Stimulated activated CD4-positive, alpha-beta T cell treated with anti-CD3 and anti-CD28 coated beads, Interleukin-2, amount 100 ng/mL, for 48 hours (primary cell): Measurements from ENCODE around the gene FUT1.

ENCODE experiments used
- DNase-seq, 2 donors: peaks; one replicate each; pipeline ENCODE4 v3.0.0-alpha.2; 2020

FUT1 gene

DNA sequence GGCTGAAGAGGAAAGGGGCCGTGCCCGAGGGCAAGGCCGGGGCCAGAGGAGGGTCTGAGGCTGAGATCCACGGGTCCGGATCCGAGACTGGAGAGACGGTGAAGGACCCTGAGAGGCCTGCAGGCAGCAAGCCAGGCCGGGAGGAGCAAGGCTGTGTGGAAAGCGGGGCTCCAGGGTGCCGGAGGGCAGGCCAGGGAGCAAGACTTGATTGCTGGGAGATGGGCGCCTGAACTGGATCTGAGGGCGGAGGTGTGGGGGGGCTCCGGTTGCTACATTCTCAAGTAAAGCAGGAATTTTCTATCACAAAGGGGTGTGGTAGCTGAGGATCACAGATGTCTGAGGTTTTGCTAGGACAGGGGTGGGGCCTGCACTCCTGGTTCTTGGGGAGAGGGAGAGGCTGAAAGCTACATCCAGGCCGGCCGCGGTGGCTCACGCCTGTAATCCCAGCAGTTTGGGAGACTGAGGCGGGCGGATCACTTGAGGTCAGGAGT lies 36.7 kb downstream of the FUT1 start:
- no peak for DNase-seq

DNA sequence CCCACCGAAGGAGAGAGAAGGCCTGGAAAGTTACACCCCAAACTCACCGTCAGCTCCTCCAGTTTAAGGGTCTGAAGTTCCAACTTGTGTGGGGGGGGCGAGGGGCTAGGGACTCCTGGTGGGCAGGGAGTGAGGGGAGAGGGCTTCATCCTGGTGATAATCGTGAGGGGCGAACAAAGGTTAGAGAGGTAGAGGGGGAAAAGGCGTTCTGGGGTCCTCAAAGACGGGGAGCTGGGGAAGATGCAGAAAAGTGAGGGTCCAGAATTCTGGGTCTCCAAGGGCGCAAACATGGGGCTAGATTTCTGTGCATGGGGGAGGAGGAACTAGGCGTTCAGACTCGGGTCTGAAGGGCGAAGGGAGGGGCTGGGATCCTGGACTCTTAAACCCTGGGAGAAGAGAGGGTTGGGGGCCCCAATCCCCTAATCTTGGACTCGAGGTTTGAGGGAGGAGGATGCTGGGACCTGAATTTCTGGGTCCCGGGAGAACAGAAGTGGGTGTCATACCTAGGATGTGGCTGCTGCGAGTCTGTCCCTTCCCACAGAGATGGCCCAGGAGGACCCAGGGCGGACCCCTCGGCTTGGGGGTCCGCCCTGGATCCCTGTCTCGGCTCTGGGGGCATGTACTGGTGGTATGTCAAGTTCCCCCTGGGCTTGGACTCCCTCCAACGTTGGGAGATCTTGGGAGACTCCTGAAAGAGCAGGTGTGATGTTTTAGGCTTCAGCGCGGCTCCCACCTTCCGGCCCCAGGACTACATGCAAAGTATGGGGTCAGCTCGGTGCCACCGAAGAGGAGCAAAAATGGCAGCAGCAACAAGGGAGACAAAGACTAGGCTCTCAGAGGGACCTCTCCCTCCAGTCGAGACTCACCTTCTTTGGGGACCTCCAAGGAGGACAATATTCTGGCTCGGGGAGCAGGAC lies 37.4 kb downstream of the FUT1 start:
- DNase-seq = no peak

DNA sequence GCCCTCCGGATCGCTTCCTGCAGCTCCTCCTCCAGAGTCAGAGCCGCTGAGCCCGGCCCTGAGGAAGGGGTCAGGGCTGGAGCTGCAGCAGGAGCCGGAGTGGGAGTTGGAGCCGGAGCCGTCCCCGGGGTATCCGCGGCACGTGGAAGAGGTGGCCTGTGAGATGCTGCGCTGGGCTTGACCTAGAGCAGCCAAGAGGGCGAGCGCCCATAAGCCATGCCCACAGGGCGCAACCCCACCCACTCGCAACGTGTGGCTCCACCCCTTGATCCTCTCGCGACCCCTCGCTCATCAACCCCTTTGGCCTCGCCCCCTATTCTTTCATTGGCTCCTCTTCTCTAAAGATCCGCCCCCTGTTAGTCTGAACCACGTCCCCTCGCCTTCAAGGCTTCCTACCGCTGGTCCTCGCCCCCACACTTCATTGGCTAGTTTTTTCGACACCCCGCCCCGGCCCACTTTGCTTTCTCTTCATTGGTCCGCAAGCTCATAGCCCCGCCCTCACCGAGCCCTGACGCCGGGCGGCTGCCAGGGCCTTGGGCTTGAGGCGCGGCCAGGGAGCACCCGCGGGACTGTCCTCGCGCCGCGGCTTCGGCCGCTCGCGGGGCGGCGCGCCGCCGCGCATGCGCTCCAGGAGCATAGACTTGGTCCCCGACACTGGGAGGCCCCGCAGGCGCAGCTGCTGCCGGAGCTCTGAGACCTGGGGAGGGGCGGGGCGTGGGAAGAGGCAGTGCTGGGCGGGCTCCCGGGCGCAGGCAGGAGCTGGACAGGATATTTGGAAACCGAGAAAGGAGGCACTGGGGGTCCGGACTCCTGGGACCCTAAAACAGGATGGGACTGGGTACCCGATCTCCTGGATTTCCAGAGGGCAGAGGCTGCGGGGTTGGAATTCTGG lies 38.3 kb downstream of the FUT1 start:
- peak; percentile 95 for DNase-seq

DNA sequence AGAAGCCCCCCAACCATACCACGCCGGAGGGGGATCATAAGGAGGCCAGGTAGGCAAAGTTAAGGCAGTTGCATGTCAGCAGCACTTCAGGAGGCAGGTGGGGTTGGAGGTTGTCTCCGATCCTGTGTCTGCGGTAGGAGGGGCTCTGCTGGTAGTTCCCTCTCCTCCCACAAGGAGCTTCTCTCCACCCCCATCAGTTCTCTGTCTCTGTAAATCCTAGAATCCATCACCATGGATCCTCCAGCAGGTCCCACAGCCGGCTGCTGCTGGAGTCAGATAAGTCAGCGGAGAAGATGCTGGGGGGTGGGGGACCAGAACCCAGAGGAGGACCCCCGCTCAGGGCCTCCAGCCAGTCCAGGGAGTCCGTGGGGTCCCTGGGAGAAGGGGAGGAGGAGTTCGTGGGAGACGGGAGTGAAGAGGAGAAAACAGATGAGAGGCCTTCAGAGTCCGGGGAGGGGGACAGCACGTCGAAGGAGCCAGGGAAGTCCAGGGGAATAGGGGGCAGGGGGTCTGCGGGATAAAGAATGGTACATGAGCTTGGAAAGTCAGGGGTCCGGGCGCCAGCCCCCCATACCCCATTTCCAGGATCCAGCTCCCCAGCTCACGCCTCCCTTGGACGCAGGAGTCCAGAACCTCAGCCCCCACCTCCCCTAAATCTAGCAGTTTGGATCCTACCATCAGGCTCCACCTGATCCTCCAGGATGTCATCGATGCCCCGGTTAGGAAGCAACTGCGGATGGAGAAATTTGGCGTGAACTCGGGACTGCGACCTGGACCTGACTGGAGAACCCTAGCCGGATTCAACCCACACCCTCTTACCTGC lies 39.2 kb downstream of the FUT1 start:
- no peak for DNase-seq

DNA sequence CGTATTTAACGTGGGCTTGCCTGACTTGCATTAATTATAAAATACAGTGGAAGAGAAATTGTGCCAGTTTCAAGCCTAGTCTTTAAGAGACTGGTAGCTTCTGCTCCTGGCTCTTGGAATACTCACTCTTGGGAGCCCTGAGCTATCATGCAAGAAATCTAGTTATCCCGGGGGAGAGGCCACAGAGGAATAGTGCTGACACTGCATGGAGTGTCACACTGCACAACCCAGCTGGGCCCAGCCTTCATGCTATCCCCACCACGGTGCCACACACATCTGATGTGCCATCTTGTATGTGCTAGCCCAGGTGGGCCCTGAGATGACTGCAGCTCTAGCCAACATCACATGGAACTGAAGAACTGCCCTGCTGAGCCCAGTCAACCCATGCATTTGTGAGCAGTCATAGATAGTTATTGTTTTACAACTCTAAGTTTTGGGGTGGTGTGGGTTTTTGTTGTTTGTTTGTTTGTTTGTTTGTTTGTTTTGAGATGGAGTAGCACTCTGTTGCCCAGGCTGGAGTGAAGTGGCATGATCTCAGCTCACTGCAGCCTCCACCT lies 41.3 kb downstream of the FUT1 start:
- no peak for DNase-seq

DNA sequence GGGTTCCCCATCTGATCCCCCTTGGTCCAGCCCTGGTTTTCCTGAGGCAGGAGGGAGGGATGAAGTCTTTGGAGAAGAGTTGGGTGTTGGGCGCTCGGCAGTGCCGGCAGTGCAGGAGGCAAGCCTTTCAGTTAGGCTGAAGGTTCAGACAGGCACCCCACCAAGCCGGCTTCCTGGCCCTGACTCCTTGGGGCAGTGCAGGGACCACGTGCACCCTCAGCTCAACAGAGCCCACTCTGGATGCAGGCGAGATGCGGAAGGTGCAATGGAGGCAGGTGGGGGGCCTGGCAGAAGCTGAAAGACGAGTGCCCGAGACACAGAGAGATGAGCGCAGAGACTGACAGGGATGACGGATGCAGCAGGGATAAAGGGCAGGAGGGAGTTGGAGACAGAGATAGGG lies 44.0 kb downstream of the FUT1 start:
- no peak for DNase-seq

DNA sequence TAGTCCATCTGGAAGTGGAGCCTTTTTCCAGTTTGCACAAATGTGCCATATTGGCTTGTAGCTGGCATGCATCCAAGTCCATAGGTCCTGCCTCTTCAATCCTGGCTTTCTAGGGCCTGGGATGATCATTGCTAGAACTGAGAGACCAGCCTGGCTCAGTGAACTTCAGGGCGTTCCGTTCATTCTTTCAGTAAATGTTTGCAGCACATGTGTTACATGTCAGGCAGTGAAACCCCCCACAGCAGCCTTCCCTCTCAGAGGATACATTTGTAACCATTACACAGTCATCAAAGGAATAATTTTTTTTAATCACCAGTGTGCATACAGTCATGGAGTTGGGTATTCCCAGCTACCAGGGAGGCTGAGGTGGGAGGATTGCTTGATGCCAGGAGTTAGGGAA lies 47.0 kb downstream of the FUT1 start:
- DNase-seq = no peak

DNA sequence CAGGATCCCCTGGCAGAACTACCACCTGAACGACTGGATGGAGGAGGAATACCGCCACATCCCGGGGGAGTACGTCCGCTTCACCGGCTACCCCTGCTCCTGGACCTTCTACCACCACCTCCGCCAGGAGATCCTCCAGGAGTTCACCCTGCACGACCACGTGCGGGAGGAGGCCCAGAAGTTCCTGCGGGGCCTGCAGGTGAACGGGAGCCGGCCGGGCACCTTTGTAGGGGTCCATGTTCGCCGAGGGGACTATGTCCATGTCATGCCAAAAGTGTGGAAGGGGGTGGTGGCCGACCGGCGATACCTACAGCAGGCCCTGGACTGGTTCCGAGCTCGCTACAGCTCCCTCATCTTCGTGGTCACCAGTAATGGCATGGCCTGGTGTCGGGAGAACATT lies 49.1 kb downstream of the FUT1 start:
- no peak for DNase-seq

DNA sequence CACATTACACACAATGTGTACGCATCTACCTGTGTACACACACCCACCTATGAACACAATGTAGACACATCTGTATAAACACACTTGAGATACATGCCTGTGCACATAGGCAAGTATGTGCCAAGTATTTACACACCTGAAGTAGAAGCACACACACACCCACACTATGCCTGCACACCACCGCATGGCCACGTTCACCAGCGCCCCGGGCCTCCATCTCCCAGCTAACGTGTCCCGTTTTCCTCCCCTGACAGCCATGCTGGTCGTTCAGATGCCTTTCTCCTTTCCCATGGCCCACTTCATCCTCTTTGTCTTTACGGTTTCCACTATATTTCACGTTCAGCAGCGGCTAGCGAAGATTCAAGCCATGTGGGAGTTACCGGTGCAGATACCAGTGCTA lies 49.7 kb downstream of the FUT1 start:
- DNase-seq = no peak

DNA sequence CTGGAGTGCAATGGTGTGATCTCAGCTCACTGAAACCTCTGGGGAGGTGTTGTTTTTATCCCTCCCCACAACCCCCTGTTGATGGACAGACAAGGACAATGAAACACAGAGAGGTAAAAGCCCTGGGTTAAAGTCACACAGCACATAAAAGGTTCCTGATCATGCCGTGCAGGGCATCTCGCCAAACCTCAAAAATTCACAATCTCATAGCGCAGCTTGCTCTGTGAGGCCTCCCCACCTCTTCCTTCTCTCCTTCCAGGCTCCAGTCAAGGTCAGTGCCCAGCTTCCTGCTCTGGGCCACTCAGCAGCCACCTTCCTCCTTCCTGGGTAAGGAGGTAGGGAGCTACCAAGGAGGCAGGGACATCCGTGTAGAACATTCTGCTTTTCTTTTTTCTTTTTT lies 54.4 kb downstream of the FUT1 start:
- DNase-seq = no peak
